GM12801 (cell line): Measurements from ENCODE around the gene PAFAH1B2.

ENCODE experiments used
- TF ChIP-seq, protein P1 (sequence below): IDR thresholded peaks from one replicate; pipeline ENCODE4 v1.5.1; 2011; ENCODE audit warnings: control low read depth; ENCODE audit not compliant: insufficient read length; ENCODE audit errors: extremely low read depth

Gene PAFAH1B2

DNA sequence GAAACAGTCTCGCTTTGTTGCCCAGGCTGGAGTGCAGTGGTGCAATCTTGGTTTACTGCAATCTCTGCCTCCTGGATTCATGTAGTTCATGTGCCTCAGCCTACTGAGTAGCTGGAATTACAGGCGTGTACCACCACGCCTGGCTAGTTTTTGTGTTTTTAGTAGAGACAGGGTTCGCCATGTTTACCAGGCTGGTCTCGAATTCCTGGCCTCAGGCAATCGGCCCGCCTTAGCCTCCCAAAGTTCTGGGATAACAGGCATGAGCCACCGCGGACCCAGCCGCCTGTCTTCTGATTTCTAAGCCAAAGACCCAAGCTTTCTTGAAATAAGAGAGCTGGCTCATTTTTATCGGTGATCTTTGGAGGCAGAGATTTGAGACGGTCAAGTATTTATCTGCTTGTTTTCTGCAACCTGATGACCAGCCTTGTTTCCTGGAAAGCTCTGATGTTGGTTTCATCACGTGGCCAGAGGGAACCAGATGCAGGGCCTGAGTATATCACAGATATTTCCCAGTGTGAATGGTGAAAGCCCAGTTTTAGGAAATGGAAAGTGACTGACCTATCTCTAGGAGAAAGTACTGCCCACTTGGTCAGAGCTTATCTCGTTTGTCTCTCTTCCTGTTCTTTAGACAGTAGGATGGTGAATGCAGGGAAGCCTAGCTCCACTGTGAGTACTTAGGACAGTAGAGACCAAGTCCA is 28.8 kb downstream of the PAFAH1B2 start:
- TF ChIP-seq, protein P1, sequence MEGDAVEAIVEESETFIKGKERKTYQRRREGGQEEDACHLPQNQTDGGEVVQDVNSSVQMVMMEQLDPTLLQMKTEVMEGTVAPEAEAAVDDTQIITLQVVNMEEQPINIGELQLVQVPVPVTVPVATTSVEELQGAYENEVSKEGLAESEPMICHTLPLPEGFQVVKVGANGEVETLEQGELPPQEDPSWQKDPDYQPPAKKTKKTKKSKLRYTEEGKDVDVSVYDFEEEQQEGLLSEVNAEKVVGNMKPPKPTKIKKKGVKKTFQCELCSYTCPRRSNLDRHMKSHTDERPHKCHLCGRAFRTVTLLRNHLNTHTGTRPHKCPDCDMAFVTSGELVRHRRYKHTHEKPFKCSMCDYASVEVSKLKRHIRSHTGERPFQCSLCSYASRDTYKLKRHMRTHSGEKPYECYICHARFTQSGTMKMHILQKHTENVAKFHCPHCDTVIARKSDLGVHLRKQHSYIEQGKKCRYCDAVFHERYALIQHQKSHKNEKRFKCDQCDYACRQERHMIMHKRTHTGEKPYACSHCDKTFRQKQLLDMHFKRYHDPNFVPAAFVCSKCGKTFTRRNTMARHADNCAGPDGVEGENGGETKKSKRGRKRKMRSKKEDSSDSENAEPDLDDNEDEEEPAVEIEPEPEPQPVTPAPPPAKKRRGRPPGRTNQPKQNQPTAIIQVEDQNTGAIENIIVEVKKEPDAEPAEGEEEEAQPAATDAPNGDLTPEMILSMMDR = no peak

GRCh38 chr11:117175104-117175503 is 31.0 kb downstream of the PAFAH1B2 start:
- TF ChIP-seq, protein P1 = no peak

DNA sequence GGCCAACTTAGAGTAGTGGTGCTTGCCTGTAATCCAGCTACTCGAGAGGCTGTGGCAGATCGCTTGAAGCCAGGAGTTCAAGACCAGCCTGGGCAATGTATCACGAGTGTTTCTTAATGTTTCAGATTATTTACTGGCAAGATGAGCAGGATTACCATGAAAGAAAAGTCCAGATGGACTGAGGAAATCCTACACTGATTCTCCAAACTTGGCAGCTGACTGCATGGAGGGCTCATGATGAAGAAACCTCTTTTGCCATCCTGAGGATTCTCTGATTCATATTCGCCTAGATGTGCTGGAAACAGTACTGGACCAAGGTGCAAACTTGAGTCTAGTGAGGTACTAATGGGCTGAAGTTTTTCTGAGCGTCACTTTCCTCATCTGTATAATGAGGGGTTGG is 31.7 kb downstream of the PAFAH1B2 start:
- TF ChIP-seq, protein P1 = no peak

- TF ChIP-seq, protein P1 = no peak
Measured at GRCh38 chr11:117176186-117176585, 32.1 kb downstream of the PAFAH1B2 start.

- TF ChIP-seq, protein P1 = no peak
Measured at GRCh38 chr11:117177534-117178209, 33.6 kb downstream of the PAFAH1B2 start.

DNA sequence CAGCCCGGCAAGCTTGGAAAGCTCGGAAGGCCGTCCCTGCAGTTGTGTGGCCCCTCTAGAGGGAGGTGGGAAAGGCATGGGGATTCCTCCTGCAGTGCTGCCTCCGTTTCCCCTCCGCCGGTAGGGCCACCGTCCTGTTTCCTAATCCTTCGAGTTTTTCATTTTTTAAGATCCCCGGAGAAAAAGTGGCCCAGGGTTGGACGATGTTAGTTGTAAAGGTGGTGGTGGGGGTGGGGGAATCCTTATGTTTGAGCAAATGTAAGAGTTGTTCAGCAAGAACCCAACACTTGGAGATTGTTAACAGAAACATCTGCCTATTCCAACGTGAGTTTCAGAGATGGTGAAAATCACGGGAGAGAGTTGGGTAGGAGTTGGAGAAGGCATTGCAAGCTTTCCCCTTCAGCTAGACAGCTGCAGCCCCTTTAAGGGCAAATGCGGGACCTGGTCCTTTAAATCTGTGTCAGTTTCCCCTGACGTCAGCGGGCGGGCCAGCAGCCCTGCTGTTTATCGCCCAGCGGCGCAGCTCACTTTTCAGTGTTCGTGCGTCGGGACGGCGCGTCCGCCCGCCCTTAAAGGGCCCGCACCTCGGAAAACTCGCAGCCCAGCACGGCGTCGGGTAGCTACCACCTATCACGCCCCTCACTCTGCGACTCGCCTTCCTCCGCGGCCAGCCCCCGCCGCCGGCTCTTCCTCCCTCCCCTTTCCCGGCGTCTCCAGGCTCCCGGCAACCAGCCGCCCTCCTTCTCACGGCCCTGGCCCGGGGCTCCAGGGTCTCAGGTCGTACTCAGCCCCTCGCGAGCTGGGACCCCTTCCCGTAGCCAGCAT is 34.3 kb downstream of the PAFAH1B2 start, which contains the start of gene SIDT2:
SIDT2 (plus strand) TSS at position 534 of the 825 bp plus-strand sequence. CDS start 521 bp downstream, outside the sequence.
- TF ChIP-seq, protein P1 = no peak
